ENCODE data around the gene NKX1-2. TPM values are rescaled to one million over a fixed set of nuclear protein-coding genes. Genes with fewer than 3 reads are reported as not detected.

Gene NKX1-2
- total RNA-seq, 4 donors from 2014 or later = 0.78 to 2.4 (median 1.3) TPM

GRCh38 chr10:124455441-124455840 is 5.6 kb upstream of the NKX1-2 start:
- WGBS, 2 donors = 64% methylated on average over 7 of the region's 7 CpGs
- intact Hi-C loops (cut with DNase I; ENCODE audit: low total_unique reads) = no loop called here
- no peak overlapping the region for H3K4me3 ChIP-seq (ENCODE audit: low read depth, poor library complexity, severe bottlenecking)
- no peak for TF ChIP-seq POLR2A (IDR thresholded peaks at IDR 0.05)
- TF ChIP-seq, protein P1, sequence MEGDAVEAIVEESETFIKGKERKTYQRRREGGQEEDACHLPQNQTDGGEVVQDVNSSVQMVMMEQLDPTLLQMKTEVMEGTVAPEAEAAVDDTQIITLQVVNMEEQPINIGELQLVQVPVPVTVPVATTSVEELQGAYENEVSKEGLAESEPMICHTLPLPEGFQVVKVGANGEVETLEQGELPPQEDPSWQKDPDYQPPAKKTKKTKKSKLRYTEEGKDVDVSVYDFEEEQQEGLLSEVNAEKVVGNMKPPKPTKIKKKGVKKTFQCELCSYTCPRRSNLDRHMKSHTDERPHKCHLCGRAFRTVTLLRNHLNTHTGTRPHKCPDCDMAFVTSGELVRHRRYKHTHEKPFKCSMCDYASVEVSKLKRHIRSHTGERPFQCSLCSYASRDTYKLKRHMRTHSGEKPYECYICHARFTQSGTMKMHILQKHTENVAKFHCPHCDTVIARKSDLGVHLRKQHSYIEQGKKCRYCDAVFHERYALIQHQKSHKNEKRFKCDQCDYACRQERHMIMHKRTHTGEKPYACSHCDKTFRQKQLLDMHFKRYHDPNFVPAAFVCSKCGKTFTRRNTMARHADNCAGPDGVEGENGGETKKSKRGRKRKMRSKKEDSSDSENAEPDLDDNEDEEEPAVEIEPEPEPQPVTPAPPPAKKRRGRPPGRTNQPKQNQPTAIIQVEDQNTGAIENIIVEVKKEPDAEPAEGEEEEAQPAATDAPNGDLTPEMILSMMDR (IDR thresholded peaks at IDR 0.05) = no peak
- DNase-seq (ENCODE audit: low spot score in 2 of 2) = no peak

- no peak for TF ChIP-seq POLR2A (IDR thresholded peaks at IDR 0.05)
- intact Hi-C loops (cut with DNase I; ENCODE audit: low total_unique reads) = no loop called here
- H3K4me3 ChIP-seq (ENCODE audit: low read depth, poor library complexity, severe bottlenecking) = no peak overlapping the region
- WGBS, 2 donors = 42 to 44% methylated on average over 8 of the region's 8 CpGs
- DNase-seq (ENCODE audit: low spot score in 2 of 2) = no peak
These were observed 4.2 kb upstream of the NKX1-2 start for GRCh38 chr10:124453960-124454610.

- no peak overlapping the region for H3K4me3 ChIP-seq (ENCODE audit: low read depth, poor library complexity, severe bottlenecking)
- TF ChIP-seq, protein P1 (IDR thresholded peaks at IDR 0.05) = no peak
- no peak for TF ChIP-seq POLR2A (IDR thresholded peaks at IDR 0.05)
- DNase-seq (ENCODE audit: low spot score in 2 of 2) = no peak
- 42 to 56% methylated on average over 6 of the region's 6 CpGs for WGBS, 2 donors
- intact Hi-C loops (cut with DNase I; ENCODE audit: low total_unique reads) = no loop called here
These were observed 1.4 kb upstream of the NKX1-2 start for GRCh38 chr10:124451276-124451675.

DNA sequence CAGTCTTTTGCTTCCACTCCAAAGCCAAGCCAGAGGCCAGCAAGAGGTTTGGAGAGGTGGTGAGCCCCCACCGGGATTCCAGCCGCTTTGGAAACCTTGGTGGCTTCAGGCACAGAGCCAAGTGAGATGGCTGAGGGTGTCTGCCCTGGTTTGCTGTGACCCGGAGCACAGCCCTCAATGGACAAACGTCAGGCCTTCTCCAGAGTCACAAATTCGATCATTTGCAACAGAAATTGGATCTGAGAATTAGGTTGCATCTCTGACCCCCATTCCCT is 885 bp upstream of the NKX1-2 start:
- no peak for TF ChIP-seq POLR2A (IDR thresholded peaks at IDR 0.05)
- TF ChIP-seq, protein P1 (IDR thresholded peaks at IDR 0.05) = no peak
- WGBS, 2 donors = 25 to 38% methylated on average over 5 of the region's 5 CpGs
- no peak overlapping the region for H3K4me3 ChIP-seq (ENCODE audit: low read depth, poor library complexity, severe bottlenecking)
- intact Hi-C loops (cut with DNase I; ENCODE audit: low total_unique reads) = no loop called here
- DNase-seq (ENCODE audit: low spot score in 2 of 2) = no peak

DNA sequence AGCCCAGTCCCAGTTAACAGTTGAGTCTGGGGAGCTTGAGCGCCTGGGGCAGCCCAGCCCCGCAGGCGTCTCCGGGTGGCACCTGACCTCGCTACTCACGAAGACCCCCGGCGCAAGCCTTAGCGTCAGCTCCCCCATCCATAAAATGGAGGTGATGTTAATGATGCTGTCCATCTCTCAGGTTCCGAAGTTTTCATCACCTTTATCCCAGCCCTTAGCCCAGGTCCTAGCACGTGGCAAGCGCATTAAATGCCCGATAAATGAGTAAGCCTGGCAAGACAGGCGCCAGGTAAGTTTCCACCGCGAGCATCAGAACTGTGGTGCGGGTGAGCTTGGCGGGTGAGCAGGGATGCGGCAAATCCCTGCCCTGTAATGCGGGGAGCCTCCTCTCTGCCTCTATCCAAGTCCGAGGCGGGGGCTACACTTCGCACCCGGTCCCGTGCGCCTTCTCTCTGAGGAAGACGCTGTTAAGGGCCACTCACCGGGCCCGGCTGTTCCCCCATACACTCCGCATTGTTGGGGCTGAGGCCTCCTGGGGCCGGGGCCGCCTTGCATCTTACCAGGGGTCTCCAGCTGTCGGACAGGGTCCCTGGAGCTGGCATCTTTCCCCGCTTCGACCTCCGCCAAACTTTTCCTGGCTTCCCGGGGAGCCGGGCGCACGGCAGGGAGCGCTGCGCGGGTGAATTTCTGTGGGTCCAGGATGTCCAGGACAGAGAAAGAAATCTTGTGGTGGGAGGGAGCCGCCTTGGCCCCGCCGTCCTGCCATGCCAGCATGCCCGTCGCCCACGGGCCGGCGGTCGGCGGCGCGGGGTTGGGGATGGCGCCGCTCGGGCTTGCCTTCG is 444 bp downstream of the NKX1-2 start:
- 2 to 3% methylated on average over 18 to 49 of the region's 59 CpGs for WGBS, 2 donors

GRCh38 chr10:124448696-124449169 is 1.1 kb downstream of the NKX1-2 start:
- intact Hi-C loops (cut with DNase I; ENCODE audit: low total_unique reads) = no loop called here
- 14 to 18% methylated on average over 26 of the region's 26 CpGs for WGBS, 2 donors
- no peak for DNase-seq (ENCODE audit: low spot score in 2 of 2)
- no peak overlapping the region for H3K4me3 ChIP-seq (ENCODE audit: low read depth, poor library complexity, severe bottlenecking)
- TF ChIP-seq POLR2A (IDR thresholded peaks at IDR 0.05) = no peak
- TF ChIP-seq, protein P1 (IDR thresholded peaks at IDR 0.05) = no peak

More for the DNA sequence above, 444 bp downstream of the NKX1-2 start:
- H3K4me3 ChIP-seq (ENCODE audit: low read depth, poor library complexity, severe bottlenecking) = no peak overlapping the region
- TF ChIP-seq, protein P1 (IDR thresholded peaks at IDR 0.05) = no peak
- no peak for TF ChIP-seq POLR2A (IDR thresholded peaks at IDR 0.05)
- no peak for DNase-seq (ENCODE audit: low spot score in 2 of 2)
- intact Hi-C loops (cut with DNase I; ENCODE audit: low total_unique reads) = no loop called here
